Kidney (tissue), 14 donors: Measurements from ENCODE around the gene YBX1. TPM values are rescaled to one million over a fixed set of nuclear protein-coding genes. Genes with fewer than 3 reads are reported as not detected.
"Not testable (repeated sequence)": the region's sequence is repeated elsewhere in the genome, so short reads cannot be mapped to it uniquely, and the experiment has no call there.

Experiments used
- DNase-seq, 5 donors: peaks; one replicate each; pipeline ENCODE4 v3.0.0-alpha.2; 2013 to 2020
- FAIRE-seq: peaks from 2 replicates; lab custom pipeline; 2012; peaks lifted over from hg19 to GRCh38; lab: Jason Lieb, UNC
- H3K27ac ChIP-seq, 2 donors: one replicate each; pipeline ENCODE4 v1.7.0; 2013; ENCODE audit warnings: low read depth in 2 of 2, low read length in 2 of 2, inconsistent platforms in 1 of 2
- H3K27me3 ChIP-seq: one replicate; pipeline ENCODE4 v1.7.1; 2013; ENCODE audit warnings: low read length, inconsistent platforms; ENCODE audit not compliant: control insufficient read depth, insufficient read depth
- H3K36me3 ChIP-seq, 3 donors: one replicate each; pipeline versions ENCODE4 v1.7.0 to v1.7.1; 2013; ENCODE audit warnings: low read length in 3 of 3, control low read depth in 1 of 3, inconsistent platforms in 1 of 3; ENCODE audit not compliant: insufficient read depth in 3 of 3, control insufficient read depth in 2 of 3
- H3K4me1 ChIP-seq, 3 donors: one replicate each; pipeline versions ENCODE4 v1.7.0 to v1.7.1; 2013; ENCODE audit warnings: low read length in 3 of 3, inconsistent platforms in 1 of 3, low read depth in 1 of 3; ENCODE audit not compliant: control insufficient read depth in 2 of 3, insufficient read depth in 2 of 3
- H3K4me3 ChIP-seq, 3 donors: one replicate each; pipeline versions ENCODE4 v1.7.0 to v1.8.1; 2013; ENCODE audit warnings: low read length in 3 of 3, control low read depth in 1 of 3, inconsistent platforms in 1 of 3
- H3K9ac ChIP-seq, 3 donors: one replicate each; pipeline versions ENCODE4 v1.7.0 to v1.7.1; 2013; ENCODE audit warnings: low read length in 3 of 3, control low read depth in 1 of 3, inconsistent platforms in 1 of 3
- H3K9me3 ChIP-seq, 3 donors: one replicate each; pipeline versions ENCODE4 v1.7.0 to v1.7.1; 2013; ENCODE audit warnings: low read length in 3 of 3, control low read depth in 1 of 3, inconsistent platforms in 1 of 3; ENCODE audit not compliant: control insufficient read depth in 2 of 3, insufficient read depth in 1 of 3
- CTCF ChIP-seq: IDR thresholded peaks from 3 replicates; pipeline ENCODE4 v1.5.1; 2012; ENCODE audit warnings: mild to moderate bottlenecking, moderate library complexity, borderline replicate concordance; ENCODE audit not compliant: insufficient read depth; ENCODE audit errors: extremely low read depth
- intact Hi-C: fragments of 100-400 bp; cut with DNase I; formaldehyde crosslinking; loops from one replicate; pipeline ENCODE4 v1.11.1; 2022
- polyA plus RNA-seq: library from polyadenylated mRNA; stranded (reverse); fragments of 350-450 nt; fragmentation: Illumina TruSeq; extraction: RNeasy Lipid Tissue Mini Kit (QIAGEN cat#74804); gene quantifications from one replicate; pipeline ENCODE4 v1.2.3, GENCODE V29; 2014; ENCODE audit warnings: low read depth, low replicate concordance; ENCODE audit not compliant: insufficient read depth
- total RNA-seq: library from RNA; stranded (reverse); fragmentation: NEBNext Ultra II Directional; extraction: Animal tissue kit (Norgen Biotek cat#: 25700); gene quantifications from one replicate; pipeline ENCODE4 v1.2.1, GENCODE V29; 2021
- donor health status: control.
- donor health status: control.
- donor health status: control.
- donor health status: control.
- donor health status: control.
- donor health status: DM: yes; HTN: yes; CAD: no.
- donor health status: Normal renal cell carcinoma (clear cell type).

YBX1 gene
- total and polyA plus RNA-seq, 2 donors from 2014 or later, result 395 to 418 TPM

- Histone ChIP-seq H3K4me3 (peak overlapping the region; percentile 80 to 90 (median 89)), H3K36me3 (no peaks in the 10 kb centered on the region), H3K4me1 (peaks cover 0 to 10% (median 8%) of the 10 kb centered on the region in 3 donors), H3K9me3 (no peaks in the 10 kb centered on the region), H3K27ac (peak overlapping the region; percentile 78 to 81), H3K9ac (peak overlapping the region; percentile 56 to 92 (median 60)), H3K27me3 (no peaks in the 10 kb centered on the region)
- intact Hi-C loops, result no loop called here
- no peak for FAIRE-seq
- DNase-seq, result peak in 2 of 5 donors; percentile 58 to 66
- no peak for TF ChIP-seq CTCF
Observed at GRCh38 chr1:42680921-42681683, 1.1 kb upstream of the YBX1 start.

- Histone ChIP-seq H3K4me1 (peaks cover 0 to 14% (median 10%) of the 10 kb centered on the region in 3 donors), H3K4me3 (peak overlapping the region in 2 of 3 donors; percentile 89 to 90), H3K27ac (peak overlapping the region; percentile 18 to 33)
- H3K36me3 ChIP-seq, H3K27me3 ChIP-seq, H3K9me3 ChIP-seq, H3K9ac ChIP-seq, FAIRE-seq, intact Hi-C loops: not testable (repeated sequence)
- peak in 1 of 5 donors; percentile 72 for DNase-seq
Observed at GRCh38 chr1:42682484-42682738, 193 bp downstream of the YBX1 start.

GRCh38 chr1:42682739-42683531, 717 bp downstream of the YBX1 start:
- intact Hi-C loops, result no loop called here
- H3K9me3 ChIP-seq, result no peaks in the 10 kb centered on the region
- H3K4me3 ChIP-seq, result peak overlapping the region; percentile 63 to 90 (median 73)
- peak overlapping the region; percentile 33 to 52 for H3K27ac ChIP-seq
- no peak for TF ChIP-seq CTCF
- H3K4me1 ChIP-seq, result peaks cover 0 to 19% (median 13%) of the 10 kb centered on the region in 3 donors
- H3K27me3 ChIP-seq, result no peaks in the 10 kb centered on the region
- FAIRE-seq, result no peak
- DNase-seq, result peak; percentile 45 to 93 (median 76)
- H3K36me3 ChIP-seq, result no peaks in the 10 kb centered on the region
- H3K9ac ChIP-seq, result peak overlapping the region; percentile 10 to 53 (median 11)

- no peak for FAIRE-seq
- Histone ChIP-seq H3K36me3 (peaks cover 0 to 2% (median 0%) of the 10 kb centered on the region in 3 donors), H3K27me3 (no peaks in the 10 kb centered on the region), H3K4me1 (peaks cover 0 to 21% (median 20%) of the 10 kb centered on the region in 3 donors), H3K9me3 (no peaks in the 10 kb centered on the region), H3K9ac (peak overlapping the region in 1 of 3 donors; percentile 10), H3K4me3 (peak overlapping the region in 2 of 3 donors; percentile 63 to 65), H3K27ac (no peak overlapping the region)
- TF ChIP-seq CTCF, result no peak
- no peak for DNase-seq
- intact Hi-C loops, result no loop called here
Observed at GRCh38 chr1:42684139-42684538, 1.9 kb downstream of the YBX1 start.
